B cell (primary cell): ENCODE data around the gene NPAS2. TPM values are rescaled to one million over a fixed set of nuclear protein-coding genes. Genes with fewer than 3 reads are reported as not detected.

Source experiments
- ATAC-seq: fragments of 200-7000 bp; cut with Tn5 transposase; one replicate; pipeline ENCODE4 v1.10.0; 2021; ENCODE audit warnings: low read depth, mild to moderate bottlenecking, moderate number of reproducible peaks, moderate library complexity
- CTCF ChIA-PET: fragments of 350-600 bp; sonication (Branson Sonifier 250); formaldehyde crosslinking; loops from one replicate; lab custom pipeline; 2021; ENCODE audit warnings: antibody characterized with exemption, inconsistent platforms; lab: Charles Lee
- POLR2A ChIA-PET: fragments of 350-600 bp; sonication (Branson Sonifier 250); formaldehyde crosslinking; loops from one replicate; lab custom pipeline; 2021; ENCODE audit warnings: antibody characterized with exemption; lab: Charles Lee
- DNase-seq: peaks from one replicate; pipeline ENCODE4 v3.0.0; 2013
- H2AFZ ChIP-seq: 2 replicates; pipeline ENCODE4 v1.6.1; 2012; ENCODE audit warnings: mild to moderate bottlenecking, low read depth, low read length; ENCODE audit not compliant: insufficient read depth, poor library complexity, severe bottlenecking
- H3K27ac ChIP-seq, 2 donors: 1 replicate in 1 of 2; 2 replicates in 1 of 2; pipeline ENCODE4 v1.5.1; 2012 to 2013; ENCODE audit warnings: low read length in 2 of 2, mild to moderate bottlenecking in 2 of 2, moderate library complexity in 1 of 2
- H3K27me3 ChIP-seq, 4 experiments: fragments of 200-600 bp in 1 of 4; sonication (generic) in 1 of 4; replicated peaks in 1 of 4; 1 replicate in 2 of 4; 2 replicates in 2 of 4; pipeline versions ENCODE4 v1.6.1 to v1.7.0; 2013 to 2016; ENCODE audit warnings: low read length in 3 of 4, mild to moderate bottlenecking in 2 of 4, mixed read lengths in 1 of 4, moderate library complexity in 1 of 4; ENCODE audit not compliant: insufficient read depth in 4 of 4, control insufficient read depth in 3 of 4; ENCODE audit errors: control extremely low read depth in 1 of 4
- H3K36me3 ChIP-seq, 2 experiments: replicated peaks in 1 of 2; 1 replicate in 1 of 2; 2 replicates in 1 of 2; pipeline versions ENCODE4 v1.6.1 to v1.7.1; 2013; ENCODE audit warnings: low read length in 1 of 2; ENCODE audit not compliant: insufficient read depth in 2 of 2, control insufficient read depth in 1 of 2; ENCODE audit errors: control extremely low read depth in 1 of 2, extremely low read depth in 1 of 2
- H3K4me1 ChIP-seq, 2 donors: fragments of 200-600 bp in 1 of 2; sonication (generic) in 1 of 2; 1 replicate in 1 of 2; 2 replicates in 1 of 2; pipeline versions ENCODE4 v1.5.1 to v1.6.1; 2013 to 2017; ENCODE audit warnings: low read length in 2 of 2; ENCODE audit not compliant: control insufficient read depth in 2 of 2, insufficient read depth in 2 of 2
- H3K4me2 ChIP-seq: replicated peaks from 2 replicates; pipeline ENCODE3; 2012; ENCODE audit warnings: mild to moderate bottlenecking, low read depth, low read length; ENCODE audit not compliant: poor library complexity, severe bottlenecking
- H3K4me3 ChIP-seq, 5 experiments: fragments of 200-600 bp in 1 of 5; sonication (generic) in 1 of 5; 1 replicate in 3 of 5; 2 replicates in 2 of 5; pipeline versions ENCODE4 v1.5.1 to v1.7.0; 2011 to 2016; ENCODE audit warnings: low read length in 4 of 5, mild to moderate bottlenecking in 4 of 5, low read depth in 2 of 5, control low read depth in 1 of 5, moderate library complexity in 1 of 5; ENCODE audit not compliant: insufficient read depth in 1 of 5; ENCODE audit errors: control extremely low read depth in 1 of 5, extremely low read depth in 1 of 5
- H3K79me2 ChIP-seq: fragments of 200-600 bp; sonication (generic); one replicate; pipeline ENCODE4 v1.6.0; 2016; ENCODE audit warnings: low read length; ENCODE audit not compliant: control insufficient read depth, insufficient read depth
- H3K9ac ChIP-seq: fragments of 200-600 bp; sonication (generic); 2 replicates; pipeline ENCODE4 v1.6.1; 2017; ENCODE audit warnings: mild to moderate bottlenecking, low read length, moderate library complexity
- H3K9me3 ChIP-seq, 3 donors: one replicate each; pipeline versions ENCODE4 v1.6.1 to v1.7.1; 2013; ENCODE audit warnings: low read length in 2 of 3; ENCODE audit not compliant: control insufficient read depth in 2 of 3, insufficient read depth in 1 of 3; ENCODE audit errors: control extremely low read depth in 1 of 3
- H4K20me1 ChIP-seq: 2 replicates; pipeline ENCODE4 v1.6.0; 2012; ENCODE audit warnings: mild to moderate bottlenecking, low read length; ENCODE audit not compliant: insufficient read depth, control insufficient read depth, poor library complexity, severe bottlenecking
- H3K27ac Mint-ChIP-seq: one replicate; pipeline ENCODE4 v1.8.0; 2021; ENCODE audit warnings: mixed read lengths
- H3K27me3 Mint-ChIP-seq: one replicate; pipeline ENCODE4 v1.8.0; 2021; ENCODE audit warnings: mixed read lengths
- H3K4me1 Mint-ChIP-seq: one replicate; pipeline ENCODE4 v1.8.0; 2021; ENCODE audit warnings: mixed read lengths
- H3K4me3 Mint-ChIP-seq: one replicate; pipeline ENCODE4 v1.8.0; 2021; ENCODE audit warnings: mixed read lengths
- H3K9me3 Mint-ChIP-seq: one replicate; pipeline ENCODE4 v1.8.0; 2022; ENCODE audit warnings: mixed read lengths; ENCODE audit not compliant: insufficient read depth
- CTCF ChIP-seq: fragments of 200-600 bp; IDR thresholded peaks from one replicate; pipeline ENCODE4 v1.8.0; 2022; ENCODE audit warnings: antibody characterized with exemption, mild to moderate bottlenecking
- EZH2 ChIP-seq: IDR thresholded peaks from 2 replicates; pipeline ENCODE4 v1.6.1; 2012; ENCODE audit warnings: borderline replicate concordance, low read depth, mild to moderate bottlenecking, moderate library complexity, low read length; ENCODE audit not compliant: insufficient read depth, poor library complexity, severe bottlenecking
- WGBS: methylation state at CpG from one replicate; pipeline ENCODE4 v1.1.5; 2013; ENCODE audit warnings: missing lambda C conversion rate; ENCODE audit not compliant: insufficient coverage; 5-methylcytosine and 5-hydroxymethylcytosine counted together
- intact Hi-C: fragments of 100-400 bp; cut with micrococcal nuclease; formaldehyde crosslinking; loops from one replicate; pipeline ENCODE4 v1.10.0; 2022
- polyA plus RNA-seq: library from polyadenylated mRNA; depleted of rRNA; stranded (reverse); fragments of >200 nt; gene quantifications from 2 replicates; pipeline ENCODE4 v1.2.3, GENCODE V29; 2012
- total RNA-seq, 2 donors: library from RNA; stranded (reverse); fragments of 120-200 nt in 1 of 2; gene quantifications; 1 replicate in 1 of 2; 2 replicates in 1 of 2; pipeline versions ENCODE4 v1.2.3 to v1.2.4, GENCODE V29; 2013 to 2022

The NPAS2 gene
- total and polyA plus RNA-seq, 2 donors (not counting 1 experiment from before 2014, with no cell fraction given), result not detected

- no peak for TF ChIP-seq CTCF
- no peak for TF ChIP-seq EZH2
- no peak overlapping the region for H3K9ac ChIP-seq
- CTCF ChIA-PET, result no interaction called here
- Mint-ChIP-seq H3K27ac (no peak overlapping the region), H3K9me3 (peaks cover 9% of the 10 kb centered on the region), H3K4me1 (peaks cover 3% of the 10 kb centered on the region), H3K27me3 (peaks cover 32% of the 10 kb centered on the region), H3K4me3 (no peak overlapping the region)
- H3K27me3 ChIP-seq, result peaks cover 0 to 19% (median 6%) of the 10 kb centered on the region in 4 experiments
- DNase-seq (no peak), ATAC-seq (no peak)
- no peak overlapping the region for H3K27ac ChIP-seq
- H3K4me3 ChIP-seq, result no peak overlapping the region
- intact Hi-C loops, result no loop called here
- no peak overlapping the region for H3K4me2 ChIP-seq
- H3K4me1 ChIP-seq, result peaks cover 0 to 3% of the 10 kb centered on the region in 2 donors
- POLR2A ChIA-PET, result no interaction called here
- no peaks in the 10 kb centered on the region for H3K9me3 ChIP-seq
- H4K20me1 ChIP-seq, result no peaks in the 10 kb centered on the region
- no peak overlapping the region for H2AFZ ChIP-seq
- H3K36me3 ChIP-seq, result no peaks in the 10 kb centered on the region
- WGBS, result 91% methylated on average over 2 of the region's 6 CpGs
- no peaks in the 10 kb centered on the region for H3K79me2 ChIP-seq
These were observed 3.9 kb downstream of the NPAS2 start for GRCh38 chr2:100823665-100824438.

DNA sequence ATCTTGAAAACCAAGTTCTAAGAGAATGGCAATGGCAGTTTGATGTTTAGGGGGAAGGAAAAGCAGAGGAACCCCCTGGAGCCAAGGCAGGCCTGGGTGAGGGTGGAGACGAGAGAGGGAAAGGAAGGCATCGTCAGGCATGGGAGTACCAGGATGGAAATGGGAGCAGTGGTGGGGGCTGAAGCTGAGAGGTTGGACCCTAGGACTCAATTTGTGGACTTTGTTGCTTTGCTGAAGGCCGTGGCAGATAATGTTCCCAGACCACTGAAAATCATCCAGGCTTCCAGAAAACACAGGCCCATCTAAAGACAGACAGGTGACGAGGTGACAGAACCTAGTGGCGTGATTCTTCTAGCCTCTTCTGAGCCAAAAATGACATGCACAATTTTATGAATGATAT, 4.9 kb downstream of the NPAS2 start:
- POLR2A ChIA-PET, result no interaction called here
- peaks cover 0 to 3% (median 0%) of the 10 kb centered on the region in 3 donors for H3K9me3 ChIP-seq
- no peak overlapping the region for H2AFZ ChIP-seq
- TF ChIP-seq EZH2, result no peak
- no peak for TF ChIP-seq CTCF
- H3K27ac ChIP-seq, result no peak overlapping the region
- Mint-ChIP-seq H3K4me1 (peaks cover 3% of the 10 kb centered on the region), H3K4me3 (no peak overlapping the region), H3K9me3 (peaks cover 9% of the 10 kb centered on the region), H3K27me3 (peaks cover 37% of the 10 kb centered on the region), H3K27ac (no peak overlapping the region)
- ATAC-seq (no peak), DNase-seq (no peak)
- intact Hi-C loops, result no loop called here
- no peak overlapping the region for H3K4me3 ChIP-seq
- H3K4me1 ChIP-seq, result no peaks in the 10 kb centered on the region
- peaks cover 0 to 12% (median 4%) of the 10 kb centered on the region in 4 experiments for H3K27me3 ChIP-seq
- no peak overlapping the region for H3K9ac ChIP-seq
- CTCF ChIA-PET, result no interaction called here
- no peaks in the 10 kb centered on the region for H4K20me1 ChIP-seq
- WGBS, result 100% methylated on average over 2 of the region's 5 CpGs
- H3K36me3 ChIP-seq, result no peaks in the 10 kb centered on the region
- H3K79me2 ChIP-seq, result no peaks in the 10 kb centered on the region
- no peak overlapping the region for H3K4me2 ChIP-seq
